ENCODE measurements around the gene ARL16.

The ARL16 gene

GRCh38 chr17:81701288-81702071 is 17.9 kb upstream of the ARL16 start:
- 86% methylated on average over 23 of the region's 23 CpGs for WGBS
- no peak overlapping the region for H2BK15ac ChIP-seq (ENCODE audit: low read depth, poor library complexity, severe bottlenecking)
- H3K4me3 ChIP-seq (ENCODE audit: insufficient read depth in 1 of 2, low read depth in 1 of 2, low read length in 2 of 2), result peak overlapping the region in 1 of 2 experiments; percentile 97

GRCh38 chr17:81700353-81701287 is 17.0 kb upstream of the ARL16 start:
- peak overlapping the region in 1 of 2 experiments; percentile 23 for H2BK12ac ChIP-seq (ENCODE audit: low read length in 2 of 2)
- H3K79me1 ChIP-seq (replicated peaks; ENCODE audit: low read length, poor library complexity, severe bottlenecking), result peaks cover 16% of the 10 kb centered on the region
- H2AFZ ChIP-seq (ENCODE audit: low read depth, low read length), result no peak overlapping the region
- no peak overlapping the region for H3K18ac ChIP-seq (ENCODE audit: low read depth in 1 of 2, low read length in 2 of 2)
- peak overlapping the region; percentile 99 for H3K9ac ChIP-seq (ENCODE audit: low read length)
- H3K14ac ChIP-seq (ENCODE audit: low read length in 2 of 2), result no peak overlapping the region
- no peak overlapping the region for H2AK5ac ChIP-seq (ENCODE audit: low read length, severe bottlenecking)
- peak overlapping the region; percentile 42 for H4K8ac ChIP-seq (ENCODE audit: low read length)
- H2BK120ac ChIP-seq (ENCODE audit: low read depth, low read length), result no peak overlapping the region
- DNase-seq, result no peak
- no peak overlapping the region for H2BK5ac ChIP-seq (ENCODE audit: low read depth, low read length, poor library complexity, severe bottlenecking)
- H3K36me3 ChIP-seq (ENCODE audit: control insufficient read depth in 1 of 2, insufficient read depth in 2 of 2, low read depth in 1 of 2, low read length in 2 of 2), result peaks cover 66 to 70% of the 10 kb centered on the region in 2 experiments
- no peak overlapping the region for H3K4me2 ChIP-seq (ENCODE audit: low read length, poor library complexity, severe bottlenecking)
- no peak overlapping the region for H2BK15ac ChIP-seq (ENCODE audit: low read depth, poor library complexity, severe bottlenecking)
- H3K4me3 ChIP-seq (ENCODE audit: insufficient read depth in 1 of 2, low read depth in 1 of 2, low read length in 2 of 2), result peak overlapping the region in 1 of 2 experiments; percentile 97
- no peak overlapping the region for H3K23ac ChIP-seq (ENCODE audit: low read length in 2 of 2)
- H4K91ac ChIP-seq (ENCODE audit: low read length), result no peak overlapping the region
- H3K4me1 ChIP-seq (ENCODE audit: control insufficient read depth, insufficient read depth, low read depth, low read length), result peaks cover 27% of the 10 kb centered on the region
- H3K27ac ChIP-seq (ENCODE audit: low read length, poor library complexity, severe bottlenecking), result no peak overlapping the region
- H3K4ac ChIP-seq (ENCODE audit: low read depth in 1 of 2, low read length in 2 of 2), result no peak overlapping the region
- 96% methylated on average over 25 of the region's 25 CpGs for WGBS
- no peaks in the 10 kb centered on the region for H3K9me3 ChIP-seq (ENCODE audit: control insufficient read depth, low read length)
- H3K27me3 ChIP-seq (ENCODE audit: control insufficient read depth in 1 of 2, insufficient read depth in 1 of 2, low read length in 2 of 2), result no peaks in the 10 kb centered on the region

More at GRCh38 chr17:81701288-81702071, 17.9 kb upstream of the ARL16 start:
- Histone ChIP-seq H3K79me1 (replicated peaks; ENCODE audit: low read length, poor library complexity, severe bottlenecking) (peaks cover 13% of the 10 kb centered on the region), H3K36me3 (ENCODE audit: control insufficient read depth in 1 of 2, insufficient read depth in 2 of 2, low read depth in 1 of 2, low read length in 2 of 2) (peaks cover 66 to 70% of the 10 kb centered on the region in 2 experiments), H3K9me3 (ENCODE audit: control insufficient read depth, low read length) (no peaks in the 10 kb centered on the region), H2AFZ (ENCODE audit: low read depth, low read length) (no peak overlapping the region), H2AK5ac (ENCODE audit: low read length, severe bottlenecking) (no peak overlapping the region), H2BK120ac (ENCODE audit: low read depth, low read length) (no peak overlapping the region), H3K23ac (ENCODE audit: low read length in 2 of 2) (no peak overlapping the region), H3K14ac (ENCODE audit: low read length in 2 of 2) (no peak overlapping the region), H3K4me1 (ENCODE audit: control insufficient read depth, insufficient read depth, low read depth, low read length) (peaks cover 27% of the 10 kb centered on the region), H3K9ac (ENCODE audit: low read length) (peak overlapping the region; percentile 99), H2BK12ac (ENCODE audit: low read length in 2 of 2) (no peak overlapping the region), H3K27me3 (ENCODE audit: control insufficient read depth in 1 of 2, insufficient read depth in 1 of 2, low read length in 2 of 2) (no peaks in the 10 kb centered on the region), H3K4me2 (ENCODE audit: low read length, poor library complexity, severe bottlenecking) (peak overlapping the region; percentile 43), H2BK5ac (ENCODE audit: low read depth, low read length, poor library complexity, severe bottlenecking) (no peak overlapping the region), H3K27ac (ENCODE audit: low read length, poor library complexity, severe bottlenecking) (no peak overlapping the region), H4K8ac (ENCODE audit: low read length) (no peak overlapping the region), H3K18ac (ENCODE audit: low read depth in 1 of 2, low read length in 2 of 2) (no peak overlapping the region), H3K4ac (ENCODE audit: low read depth in 1 of 2, low read length in 2 of 2) (no peak overlapping the region), H4K91ac (ENCODE audit: low read length) (peak overlapping the region; percentile 21)
- DNase-seq, result peak; percentile 29

- no peak overlapping the region for H2BK12ac ChIP-seq (ENCODE audit: low read length in 2 of 2)
- peaks cover 18% of the 10 kb centered on the region for H3K4me1 ChIP-seq (ENCODE audit: control insufficient read depth, insufficient read depth, low read depth, low read length)
- DNase-seq, result no peak
- peaks cover 24% of the 10 kb centered on the region for H3K79me1 ChIP-seq (replicated peaks; ENCODE audit: low read length, poor library complexity, severe bottlenecking)
- WGBS, result 92% methylated on average over 24 of the region's 25 CpGs
- no peaks in the 10 kb centered on the region for H3K9me3 ChIP-seq (ENCODE audit: control insufficient read depth, low read length)
- no peak overlapping the region for H3K4ac ChIP-seq (ENCODE audit: low read depth in 1 of 2, low read length in 2 of 2)
- no peak overlapping the region for H3K27ac ChIP-seq (ENCODE audit: low read length, poor library complexity, severe bottlenecking)
- no peak overlapping the region for H3K9ac ChIP-seq (ENCODE audit: low read length)
- H2BK5ac ChIP-seq (ENCODE audit: low read depth, low read length, poor library complexity, severe bottlenecking), result no peak overlapping the region
- no peak overlapping the region for H2AK5ac ChIP-seq (ENCODE audit: low read length, severe bottlenecking)
- no peak overlapping the region for H2AFZ ChIP-seq (ENCODE audit: low read depth, low read length)
- peaks cover 86 to 91% of the 10 kb centered on the region in 2 experiments for H3K36me3 ChIP-seq (ENCODE audit: control insufficient read depth in 1 of 2, insufficient read depth in 2 of 2, low read depth in 1 of 2, low read length in 2 of 2)
- no peak overlapping the region for H2BK120ac ChIP-seq (ENCODE audit: low read depth, low read length)
- H4K8ac ChIP-seq (ENCODE audit: low read length), result no peak overlapping the region
- H3K4me2 ChIP-seq (ENCODE audit: low read length, poor library complexity, severe bottlenecking), result no peak overlapping the region
- H3K23ac ChIP-seq (ENCODE audit: low read length in 2 of 2), result no peak overlapping the region
- no peak overlapping the region for H3K4me3 ChIP-seq (ENCODE audit: insufficient read depth in 1 of 2, low read depth in 1 of 2, low read length in 2 of 2)
- no peak overlapping the region for H2BK15ac ChIP-seq (ENCODE audit: low read depth, poor library complexity, severe bottlenecking)
- H3K18ac ChIP-seq (ENCODE audit: low read depth in 1 of 2, low read length in 2 of 2), result no peak overlapping the region
- no peak overlapping the region for H3K14ac ChIP-seq (ENCODE audit: low read length in 2 of 2)
- no peaks in the 10 kb centered on the region for H3K27me3 ChIP-seq (ENCODE audit: control insufficient read depth in 1 of 2, insufficient read depth in 1 of 2, low read length in 2 of 2)
- H4K91ac ChIP-seq (ENCODE audit: low read length), result no peak overlapping the region
Measured at GRCh38 chr17:81697261-81698044, 13.9 kb upstream of the ARL16 start.

All from mesenchymal stem cell (in vitro differentiated cells and primary cell).